ENCODE results near the gene ACTR8. TPM values are rescaled to one million over a fixed set of nuclear protein-coding genes. Genes with fewer than 3 reads are reported as not detected.

ACTR8 gene
- total and polyA plus RNA-seq, 12 donors = 10.8 to 48.4 (median 36.5) TPM

- ATAC-seq (no peak), DNase-seq (no peak)
- intact Hi-C loops (cut with DNase I) = no loop called here
- H3K9me3 ChIP-seq = no peaks in the 10 kb centered on the region
- no peaks in the 10 kb centered on the region for H3K27me3 ChIP-seq
- H3K4me3 ChIP-seq = no peak overlapping the region
- WGBS, 2 donors = 87 to 94% methylated on average over 6 of the region's 6 CpGs
- H3K36me3 ChIP-seq = no peaks in the 10 kb centered on the region
- TF ChIP-seq CTCF (IDR thresholded peaks at IDR 0.05) = no peak
- no peak overlapping the region for H3K27ac ChIP-seq
- H3K4me1 ChIP-seq = no peaks in the 10 kb centered on the region
These were observed 47.4 kb downstream of the ACTR8 start for GRCh38 chr3:53834429-53835095.

GRCh38 chr3:53833700-53834099 is 48.3 kb downstream of the ACTR8 start:
- TF ChIP-seq CTCF (IDR thresholded peaks at IDR 0.05) = no peak
- intact Hi-C loops (cut with DNase I) = no loop called here
- Histone ChIP-seq H3K27ac (no peak overlapping the region), H3K36me3 (no peaks in the 10 kb centered on the region), H3K4me3 (no peak overlapping the region), H3K4me1 (no peaks in the 10 kb centered on the region), H3K27me3 (no peaks in the 10 kb centered on the region), H3K9me3 (no peaks in the 10 kb centered on the region)
- ATAC-seq (no peak), DNase-seq (no peak)
- 88 to 92% methylated on average over 5 of the region's 5 CpGs for WGBS, 2 donors

- Histone ChIP-seq H3K4me1 (no peaks in the 10 kb centered on the region), H3K4me3 (no peak overlapping the region), H3K27me3 (no peaks in the 10 kb centered on the region), H3K27ac (no peak overlapping the region), H3K36me3 (no peaks in the 10 kb centered on the region), H3K9me3 (no peaks in the 10 kb centered on the region)
- intact Hi-C loops (cut with DNase I) = no loop called here
- DNase-seq (no peak), ATAC-seq (no peak)
- 83 to 84% methylated on average over 9 of the region's 9 CpGs for WGBS, 2 donors
- TF ChIP-seq CTCF (IDR thresholded peaks at IDR 0.05) = no peak
These were observed 48.8 kb downstream of the ACTR8 start for GRCh38 chr3:53833053-53833645.

- Histone ChIP-seq H3K27me3 (no peaks in the 10 kb centered on the region), H3K27ac (no peak overlapping the region), H3K36me3 (no peaks in the 10 kb centered on the region), H3K4me3 (no peak overlapping the region), H3K4me1 (no peaks in the 10 kb centered on the region), H3K9me3 (no peaks in the 10 kb centered on the region)
- DNase-seq = no peak
- no peak for TF ChIP-seq CTCF (IDR thresholded peaks at IDR 0.05)
- intact Hi-C loops (cut with DNase I) = no loop called here
- ATAC-seq = no peak
- WGBS, 2 donors = 83 to 89% methylated on average over 6 of the region's 6 CpGs
These were observed 51.0 kb downstream of the ACTR8 start for GRCh38 chr3:53830944-53831343.

Measured in heart right ventricle (tissue), 16 donors.